Measurements from ENCODE around the gene ZSCAN12.

DNA sequence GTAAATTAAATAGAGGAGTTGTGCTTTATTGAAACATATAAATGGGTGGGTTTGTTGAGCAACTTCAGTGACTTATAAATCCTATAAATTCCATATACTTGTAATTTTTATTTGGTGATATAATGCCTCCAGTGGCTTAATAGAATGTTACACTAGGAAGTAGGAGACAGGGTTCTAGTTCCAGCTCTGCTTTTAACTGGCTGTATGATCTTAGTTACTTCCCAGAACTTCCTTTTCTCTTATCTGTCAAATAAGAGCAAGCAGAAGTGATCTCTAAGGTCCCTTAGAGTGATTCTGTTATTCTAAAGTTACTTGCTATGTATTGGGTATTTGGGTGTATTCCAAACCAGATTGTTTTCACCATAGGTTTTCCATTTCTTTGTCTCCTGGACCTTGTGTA, 33.6 kb upstream of the ZSCAN12 start:
- no peak for TF ChIP-seq BHLHE40 (IDR thresholded peaks at IDR 0.05; ENCODE audit: borderline replicate concordance)
- TF ChIP-seq ZNF384 (IDR thresholded peaks at IDR 0.05) = no peak
- no peak for TF ChIP-seq TARDBP (IDR thresholded peaks at IDR 0.05)
- TF ChIP-seq ARNT (IDR thresholded peaks at IDR 0.05) = no peak
- TF ChIP-seq SP1 (IDR thresholded peaks at IDR 0.05) = no peak
- TF ChIP-seq ELF4 (IDR thresholded peaks at IDR 0.05) = no peak
- no peak for TF ChIP-seq SUZ12 (IDR thresholded peaks at IDR 0.05)
- no peak for TF ChIP-seq FOXM1 (IDR thresholded peaks at IDR 0.05; ENCODE audit: borderline replicate concordance)
- TF ChIP-seq HDGF (IDR thresholded peaks at IDR 0.05; ENCODE audit: borderline replicate concordance) = no peak
- no peak for TF ChIP-seq LEF1 (IDR thresholded peaks at IDR 0.05; ENCODE audit: borderline replicate concordance)
